Measurements from ENCODE around the gene LRP1B.

The LRP1B gene

GRCh38 chr2:141647353-141647752 is 483.5 kb downstream of the LRP1B start:
- DNase-seq = no peak

GRCh38 chr2:141641462-141641861 is 489.4 kb downstream of the LRP1B start:
- DNase-seq = no peak

- DNase-seq = no peak
These were observed 491.0 kb downstream of the LRP1B start for GRCh38 chr2:141639809-141640208.

- DNase-seq = no peak
These were observed 497.7 kb downstream of the LRP1B start for GRCh38 chr2:141633132-141633531.

GRCh38 chr2:141630407-141630930 is 500.3 kb downstream of the LRP1B start:
- DNase-seq = no peak

- no peak for DNase-seq
These were observed 510.4 kb downstream of the LRP1B start for GRCh38 chr2:141620372-141620771.

- no peak for DNase-seq
These were observed 512.4 kb downstream of the LRP1B start for GRCh38 chr2:141618457-141618856.

GRCh38 chr2:141611981-141612380 is 518.8 kb downstream of the LRP1B start:
- no peak for DNase-seq

GRCh38 chr2:141611176-141611571 is 519.6 kb downstream of the LRP1B start:
- DNase-seq = no peak

GRCh38 chr2:141610564-141611175 is 520.1 kb downstream of the LRP1B start:
- no peak for DNase-seq

- no peak for DNase-seq
These were observed 525.7 kb downstream of the LRP1B start for GRCh38 chr2:141605163-141605562.

- no peak for DNase-seq
These were observed 529.2 kb downstream of the LRP1B start for GRCh38 chr2:141601511-141602152.

- DNase-seq = no peak
These were observed 531.1 kb downstream of the LRP1B start for GRCh38 chr2:141599721-141600120.

GRCh38 chr2:141598982-141599381 is 531.8 kb downstream of the LRP1B start:
- no peak for DNase-seq

- no peak for DNase-seq
These were observed 535.4 kb downstream of the LRP1B start for GRCh38 chr2:141595316-141595920.

- no peak for DNase-seq
These were observed 539.0 kb downstream of the LRP1B start for GRCh38 chr2:141591787-141592186.

GRCh38 chr2:141590620-141591019 is 540.2 kb downstream of the LRP1B start:
- DNase-seq = no peak

GRCh38 chr2:141589314-141589713 is 541.5 kb downstream of the LRP1B start:
- DNase-seq = no peak

- no peak for DNase-seq
These were observed 543.8 kb downstream of the LRP1B start for GRCh38 chr2:141586985-141587384.

- DNase-seq = no peak
These were observed 548.6 kb downstream of the LRP1B start for GRCh38 chr2:141582213-141582612.

GRCh38 chr2:141579071-141579470 is 551.7 kb downstream of the LRP1B start:
- DNase-seq = no peak

- DNase-seq = no peak
These were observed 560.2 kb downstream of the LRP1B start for GRCh38 chr2:141570474-141571131.

- DNase-seq = no peak
These were observed 560.9 kb downstream of the LRP1B start for GRCh38 chr2:141569941-141570340.

GRCh38 chr2:141565597-141565996 is 565.2 kb downstream of the LRP1B start:
- no peak for DNase-seq

Data from activated CD4-positive, alpha-beta T cell treated with anti-CD3 and anti-CD28 coated beads, Interleukin-2, amount 50 U/mL, for 1 hour (primary cell).